ENCODE data around the gene FCHO1. TPM values are rescaled to one million over a fixed set of nuclear protein-coding genes. Genes with fewer than 3 reads are reported as not detected.
A peak's percentile ranks its signal among the peaks of the same experiment; 100 is the strongest.

FCHO1 gene
- total RNA-seq: 1 to 10 TPM in 1 of 4 donors, under 1 TPM in 2, not detected in 1; 0.13 to 2.1 (median 0.51) TPM

DNA sequence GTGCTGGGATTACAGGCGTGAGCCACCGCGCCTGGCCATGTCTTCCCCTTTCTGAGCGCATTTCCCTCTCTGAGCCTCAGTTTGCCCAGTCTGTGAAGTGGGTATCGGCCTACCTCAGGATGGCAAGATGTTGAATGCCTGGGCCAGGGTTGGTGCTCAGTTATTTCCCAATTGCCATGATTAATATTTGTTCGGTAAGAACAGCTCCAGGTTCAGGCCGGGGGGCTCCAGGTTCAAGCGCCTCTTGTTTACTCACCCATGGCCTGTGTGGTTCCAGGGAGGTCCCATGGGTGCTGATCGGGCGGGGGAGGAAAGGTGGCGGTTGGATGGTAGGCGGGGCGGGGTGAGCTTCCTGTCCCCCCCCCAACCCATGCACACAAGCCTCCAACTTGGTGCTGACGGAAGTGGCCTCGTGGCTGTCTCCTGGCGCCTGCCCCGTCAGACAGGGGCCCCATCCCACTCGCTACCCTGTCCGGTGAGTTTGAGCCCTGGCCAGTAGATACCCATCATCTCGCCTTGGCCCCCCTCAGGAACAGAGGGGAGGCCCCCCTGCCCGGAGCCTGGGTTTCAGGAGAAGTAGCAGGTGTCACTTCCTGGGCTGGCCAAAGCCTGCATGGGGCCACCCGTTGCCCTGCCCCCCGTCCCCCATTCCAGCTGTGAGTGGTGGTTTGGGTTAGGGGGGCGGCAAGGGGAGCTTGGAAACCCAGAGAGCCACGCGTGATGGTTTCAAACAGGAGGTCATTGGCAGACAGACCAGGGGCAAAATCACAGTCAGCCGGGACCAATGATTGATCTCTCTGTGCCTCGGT lies at the start of gene FCHO1:
Gene FCHO1 (plus strand): TSS at position 375 of the 809 bp plus-strand sequence. CDS start 3,688 bp downstream, outside the sequence.
- H3K4me3 ChIP-seq: no peak within 1 kb of the TSS
- peaks cover 17 to 28% (median 20%) of the 10 kb centered on the region in 3 donors for H3K27me3 ChIP-seq
- no peak for ATAC-seq
- no peaks in the 10 kb centered on the region for H3K9me3 ChIP-seq
- H3K4me1 ChIP-seq: peaks cover 0 to 4% of the 10 kb centered on the region in 2 donors
- TF ChIP-seq, protein P1, sequence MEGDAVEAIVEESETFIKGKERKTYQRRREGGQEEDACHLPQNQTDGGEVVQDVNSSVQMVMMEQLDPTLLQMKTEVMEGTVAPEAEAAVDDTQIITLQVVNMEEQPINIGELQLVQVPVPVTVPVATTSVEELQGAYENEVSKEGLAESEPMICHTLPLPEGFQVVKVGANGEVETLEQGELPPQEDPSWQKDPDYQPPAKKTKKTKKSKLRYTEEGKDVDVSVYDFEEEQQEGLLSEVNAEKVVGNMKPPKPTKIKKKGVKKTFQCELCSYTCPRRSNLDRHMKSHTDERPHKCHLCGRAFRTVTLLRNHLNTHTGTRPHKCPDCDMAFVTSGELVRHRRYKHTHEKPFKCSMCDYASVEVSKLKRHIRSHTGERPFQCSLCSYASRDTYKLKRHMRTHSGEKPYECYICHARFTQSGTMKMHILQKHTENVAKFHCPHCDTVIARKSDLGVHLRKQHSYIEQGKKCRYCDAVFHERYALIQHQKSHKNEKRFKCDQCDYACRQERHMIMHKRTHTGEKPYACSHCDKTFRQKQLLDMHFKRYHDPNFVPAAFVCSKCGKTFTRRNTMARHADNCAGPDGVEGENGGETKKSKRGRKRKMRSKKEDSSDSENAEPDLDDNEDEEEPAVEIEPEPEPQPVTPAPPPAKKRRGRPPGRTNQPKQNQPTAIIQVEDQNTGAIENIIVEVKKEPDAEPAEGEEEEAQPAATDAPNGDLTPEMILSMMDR (IDR thresholded peaks at IDR 0.05 in 4 of 5, conservative IDR thresholded peaks at IDR 0.05 in 1 of 5): no peak
- peak in 1 of 2 donors; percentile 12 for TF ChIP-seq POLR2A (IDR thresholded peaks at IDR 0.05)
- H3K36me3 ChIP-seq: no peaks in the 10 kb centered on the region
- H3K27ac ChIP-seq: no peak within 1 kb of the TSS
- in situ Hi-C loops (cut with MboI; ENCODE audit: low sequenced_read_pairs in 4 of 4): no loop called here
- peak in 1 of 2 donors; percentile 18 for DNase-seq
- intact Hi-C loops (cut with DNase I; ENCODE audit: low total_unique reads): no loop called here

DNA sequence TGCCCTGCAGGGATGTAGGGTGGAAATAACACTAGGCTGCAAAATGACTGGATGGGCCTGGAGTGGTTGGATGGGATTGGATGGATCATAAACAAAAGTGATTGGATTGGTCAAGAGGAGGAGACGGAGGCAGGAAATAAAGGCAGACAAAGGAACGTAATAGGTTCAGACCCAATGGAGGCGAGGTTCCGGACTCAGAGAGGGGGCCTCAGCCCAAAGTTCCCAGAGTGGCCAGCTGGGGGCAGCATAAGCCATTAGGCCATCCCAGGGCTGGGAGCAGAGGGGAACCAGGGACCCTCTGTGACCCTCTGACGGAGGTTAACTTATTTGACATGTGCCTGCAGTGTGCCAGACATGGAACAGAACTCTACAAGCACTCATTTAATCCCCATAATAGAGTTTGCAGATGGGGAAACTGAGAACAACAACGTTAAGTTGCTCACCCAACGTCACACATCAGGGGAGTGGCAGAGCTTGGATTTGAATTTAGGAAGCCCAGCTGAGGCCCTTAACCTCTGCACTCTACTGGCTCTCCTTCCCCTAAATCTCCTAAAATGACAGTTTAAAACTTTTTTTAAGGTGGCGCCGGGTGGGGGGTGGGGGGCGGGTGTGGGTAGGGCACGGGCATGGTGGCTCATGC lies 47.3 kb upstream of the FCHO1 start:
- Histone ChIP-seq H3K4me1 (no peaks in the 10 kb centered on the region), H3K27ac (no peak overlapping the region), H3K27me3 (peaks cover 0 to 11% (median 11%) of the 10 kb centered on the region in 3 donors), H3K9me3 (no peaks in the 10 kb centered on the region), H3K4me3 (no peak overlapping the region), H3K36me3 (no peaks in the 10 kb centered on the region)
- DNase-seq (no peak), ATAC-seq (no peak)
- intact Hi-C loops (cut with DNase I; ENCODE audit: low total_unique reads): loop anchor here (5.0 to 10.0 kb wide), 2 partner anchors 63 to 151 kb away; partner anchors contain the start of gene RPL18A
- in situ Hi-C loops (cut with MboI; ENCODE audit: low sequenced_read_pairs in 4 of 4): no loop called here
- TF ChIP-seq, protein P1 (IDR thresholded peaks at IDR 0.05 in 4 of 5, conservative IDR thresholded peaks at IDR 0.05 in 1 of 5): peak; percentile 33 to 73 (median 56)
- no peak for TF ChIP-seq POLR2A (IDR thresholded peaks at IDR 0.05)

DNA sequence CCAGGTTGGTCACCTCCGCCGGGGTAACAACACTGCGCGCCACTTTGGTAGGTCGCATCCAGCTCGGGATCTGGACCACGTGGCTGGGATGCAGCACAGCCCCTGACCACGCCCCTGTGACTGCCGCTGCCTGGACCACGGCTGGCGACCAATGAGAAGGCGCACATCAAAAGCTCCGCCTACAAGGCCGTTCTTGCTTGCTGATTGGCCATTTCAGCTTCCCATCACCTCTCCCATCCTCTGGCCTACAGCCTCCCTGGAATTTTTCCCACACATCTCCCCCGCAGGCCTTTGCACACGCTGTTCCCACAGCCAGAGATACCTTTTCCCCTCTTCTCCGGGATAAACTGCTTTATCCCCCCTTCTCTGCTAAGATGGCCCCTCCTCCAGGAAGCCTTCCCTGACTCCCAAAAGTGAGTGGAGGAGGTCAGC lies 44.5 kb upstream of the FCHO1 start:
- ATAC-seq (no peak), DNase-seq (no peak)

GRCh38 chr19:17711851-17712250 lies 39.4 kb upstream of the FCHO1 start:
- intact Hi-C loops (cut with DNase I; ENCODE audit: low total_unique reads): no loop called here
- Histone ChIP-seq H3K27me3 (peaks cover 0 to under 1% (median 0%) of the 10 kb centered on the region in 3 donors), H3K27ac (no peak overlapping the region), H3K4me1 (peaks cover 0 to under 1% of the 10 kb centered on the region in 2 donors), H3K36me3 (no peaks in the 10 kb centered on the region), H3K9me3 (no peaks in the 10 kb centered on the region), H3K4me3 (no peak overlapping the region)
- DNase-seq: no peak
- in situ Hi-C loops (cut with MboI; ENCODE audit: low sequenced_read_pairs in 4 of 4): loop anchor here in 1 of 4 donors (10.0 kb wide), 1 partner anchor 53 kb away; no protein-coding TSS in a partner anchor
- no peak for TF ChIP-seq POLR2A (IDR thresholded peaks at IDR 0.05)
- TF ChIP-seq, protein P1 (IDR thresholded peaks at IDR 0.05 in 4 of 5, conservative IDR thresholded peaks at IDR 0.05 in 1 of 5): no peak
- ATAC-seq: no peak

More for the DNA sequence above, 44.5 kb upstream of the FCHO1 start:
- Histone ChIP-seq H3K27me3 (peaks cover 0 to 11% (median 7%) of the 10 kb centered on the region in 3 donors), H3K9me3 (no peaks in the 10 kb centered on the region), H3K27ac (no peak overlapping the region), H3K36me3 (no peaks in the 10 kb centered on the region), H3K4me3 (no peak overlapping the region), H3K4me1 (no peaks in the 10 kb centered on the region)
- in situ Hi-C loops (cut with MboI; ENCODE audit: low sequenced_read_pairs in 4 of 4): no loop called here
- intact Hi-C loops (cut with DNase I; ENCODE audit: low total_unique reads): loop anchor here (10.0 kb wide), 1 partner anchor 148 kb away; the partner anchor contains the start of gene RPL18A
- no peak for TF ChIP-seq POLR2A (IDR thresholded peaks at IDR 0.05)

Measured in gastrocnemius medialis (tissue), 4 donors.